ENCODE measurements around the gene CASQ1. TPM values are rescaled to one million over a fixed set of nuclear protein-coding genes. Genes with fewer than 3 reads are reported as not detected.

CASQ1 gene
- total RNA-seq, 4 donors from 2014 or later = 255 to 894 (median 358) TPM

- H3K9me3 ChIP-seq = no peaks in the 10 kb centered on the region
- ATAC-seq (no peak), DNase-seq (no peak)
- intact Hi-C loops (cut with DNase I; ENCODE audit: low total_unique reads) (loop anchor here (2.0 to 5.0 kb wide), 7 partner anchors 17 to 185 kb away; partner anchors contain the start of genes ATP1A2, COPA, NCSTN and PEX19), in situ Hi-C loops (cut with MboI; ENCODE audit: low sequenced_read_pairs in 4 of 4) (loop anchor here in 3 of 4 donors (5.0 to 10.0 kb wide), 5 partner anchors 55 to 183 kb away; no protein-coding TSS in a partner anchor)
- H3K4me3 ChIP-seq = peak overlapping the region; percentile 22 to 54 (median 34)
- no peaks in the 10 kb centered on the region for H3K27me3 ChIP-seq
- H3K4me1 ChIP-seq = peaks cover 77 to 87% of the 10 kb centered on the region in 2 donors
- TF ChIP-seq POLR2A (IDR thresholded peaks at IDR 0.05) (no peak), CTCF (IDR thresholded peaks at IDR 0.05 in 4 of 5, conservative IDR thresholded peaks at IDR 0.05 in 1 of 5) (no peak)
- peak overlapping the region; percentile 90 to 95 (median 92) for H3K27ac ChIP-seq
- H3K36me3 ChIP-seq = peaks cover 0 to 16% of the 10 kb centered on the region in 2 donors
These were observed 1.9 kb downstream of the CASQ1 start for GRCh38 chr1:160192234-160192633.

GRCh38 chr1:160193091-160193819, 2.9 kb downstream of the CASQ1 start:
- Histone ChIP-seq H3K27me3 (no peaks in the 10 kb centered on the region), H3K4me3 (peak overlapping the region; percentile 22 to 54 (median 34)), H3K27ac (peak overlapping the region; percentile 90 to 95 (median 92)), H3K9me3 (no peaks in the 10 kb centered on the region), H3K4me1 (peaks cover 80 to 92% of the 10 kb centered on the region in 2 donors), H3K36me3 (peaks cover 0 to 16% of the 10 kb centered on the region in 2 donors)
- intact Hi-C loops (cut with DNase I; ENCODE audit: low total_unique reads) = loop anchor here (1.0 to 5.0 kb wide), 8 partner anchors 16 to 184 kb away; partner anchors contain the start of genes ATP1A2, COPA, NCSTN and PEX19
- in situ Hi-C loops (cut with MboI; ENCODE audit: low sequenced_read_pairs in 4 of 4) = loop anchor here in 3 of 4 donors (5.0 to 10.0 kb wide), 5 partner anchors 54 to 182 kb away; no protein-coding TSS in a partner anchor
- TF ChIP-seq POLR2A (IDR thresholded peaks at IDR 0.05) (peak; percentile 8 to 57), CTCF (IDR thresholded peaks at IDR 0.05 in 4 of 5, conservative IDR thresholded peaks at IDR 0.05 in 1 of 5) (peak; percentile 95 to 98 (median 98))
- DNase-seq (peak; percentile 78 to 86), ATAC-seq (peak; percentile 66 to 81)

GRCh38 chr1:160193832-160194736, 3.7 kb downstream of the CASQ1 start:
- intact Hi-C loops (cut with DNase I; ENCODE audit: low total_unique reads) (loop anchor here (1.0 to 5.0 kb wide), 8 partner anchors 15 to 183 kb away; partner anchors contain the start of genes ATP1A2, COPA, NCSTN and PEX19), in situ Hi-C loops (cut with MboI; ENCODE audit: low sequenced_read_pairs in 4 of 4) (loop anchor here in 3 of 4 donors (5.0 to 10.0 kb wide), 5 partner anchors 53 to 181 kb away; no protein-coding TSS in a partner anchor)
- peaks cover 0 to 18% of the 10 kb centered on the region in 2 donors for H3K36me3 ChIP-seq
- no peak overlapping the region for H3K4me3 ChIP-seq
- DNase-seq (no peak), ATAC-seq (no peak)
- TF ChIP-seq CTCF (IDR thresholded peaks at IDR 0.05 in 4 of 5, conservative IDR thresholded peaks at IDR 0.05 in 1 of 5) (no peak), POLR2A (IDR thresholded peaks at IDR 0.05) (no peak)
- no peaks in the 10 kb centered on the region for H3K9me3 ChIP-seq
- H3K4me1 ChIP-seq = peaks cover 72 to 90% of the 10 kb centered on the region in 2 donors
- peak overlapping the region; percentile 90 to 95 (median 92) for H3K27ac ChIP-seq
- H3K27me3 ChIP-seq = no peaks in the 10 kb centered on the region

- ATAC-seq (no peak), DNase-seq (no peak)
- H3K36me3 ChIP-seq = peaks cover 0 to 22% of the 10 kb centered on the region in 2 donors
- no peaks in the 10 kb centered on the region for H3K9me3 ChIP-seq
- in situ Hi-C loops (cut with MboI; ENCODE audit: low sequenced_read_pairs in 4 of 4) = loop anchor here in 3 of 4 donors (5.0 to 10.0 kb wide), 5 partner anchors 53 to 180 kb away; no protein-coding TSS in a partner anchor
- intact Hi-C loops (cut with DNase I; ENCODE audit: low total_unique reads) = loop anchor here (5.0 kb wide), 2 partner anchors 77 to 148 kb away; partner anchors contain the start of genes ATP1A2, COPA and NCSTN
- H3K27ac ChIP-seq = peak overlapping the region in 3 of 4 donors; percentile 38 to 73 (median 67)
- H3K4me1 ChIP-seq = peaks cover 66 to 84% of the 10 kb centered on the region in 2 donors
- no peak for TF ChIP-seq POLR2A (IDR thresholded peaks at IDR 0.05)
- H3K4me3 ChIP-seq = no peak overlapping the region
- H3K27me3 ChIP-seq = no peaks in the 10 kb centered on the region
These were observed 4.3 kb downstream of the CASQ1 start for GRCh38 chr1:160194737-160195059.
